Embryonic facial prominence (tissue), 1 donor: ENCODE data around the gene TRIM33.

Experiments
- DNase-seq: peaks from one replicate; pipeline ENCODE4 v3.0.0-alpha.2; 2016; ENCODE audit errors: extremely low spot score

TRIM33 gene

DNA sequence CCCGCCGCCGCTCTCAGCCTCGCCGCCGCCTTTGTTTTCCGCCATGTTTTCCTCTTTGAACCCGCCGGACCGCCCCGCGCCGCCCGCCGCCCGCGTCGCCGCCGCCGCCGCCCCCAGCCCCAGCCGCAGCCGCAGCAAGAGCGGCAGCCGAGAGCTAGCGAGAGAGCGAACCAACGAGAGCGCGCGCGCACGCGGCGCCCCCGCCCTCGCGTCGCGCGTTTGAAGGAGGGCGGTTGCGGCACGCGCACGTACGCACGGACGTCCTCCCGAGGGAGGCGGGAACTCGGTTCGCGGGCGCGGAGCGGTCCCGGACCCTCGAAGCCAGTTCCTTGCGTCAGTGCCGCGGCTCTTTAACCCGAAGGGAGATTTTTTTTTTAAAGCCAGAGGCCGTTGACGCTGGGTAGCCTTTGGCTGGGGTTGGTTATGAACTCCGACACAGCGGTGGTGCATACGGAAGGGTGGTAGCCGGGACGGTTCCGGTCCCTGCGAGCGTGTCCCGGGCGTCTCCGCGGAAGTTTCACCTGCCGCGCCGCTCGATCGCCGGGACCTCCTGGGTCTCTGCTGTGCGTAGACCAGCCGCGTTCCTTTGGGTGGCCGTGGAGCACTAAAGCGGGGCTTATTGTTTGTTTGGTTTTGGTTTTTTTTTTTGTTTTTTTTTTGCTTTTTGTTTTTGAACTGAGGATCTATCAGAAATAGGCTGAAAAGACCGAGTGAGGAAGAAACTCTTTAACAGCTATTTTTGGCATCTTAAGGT, at the start of gene TRIM33:
Gene TRIM33 (minus strand): TSS at position 172 of the 754 bp plus-strand sequence. CDS start 127 bp downstream, at position 45.
- peak; percentile 80 for DNase-seq

DNA sequence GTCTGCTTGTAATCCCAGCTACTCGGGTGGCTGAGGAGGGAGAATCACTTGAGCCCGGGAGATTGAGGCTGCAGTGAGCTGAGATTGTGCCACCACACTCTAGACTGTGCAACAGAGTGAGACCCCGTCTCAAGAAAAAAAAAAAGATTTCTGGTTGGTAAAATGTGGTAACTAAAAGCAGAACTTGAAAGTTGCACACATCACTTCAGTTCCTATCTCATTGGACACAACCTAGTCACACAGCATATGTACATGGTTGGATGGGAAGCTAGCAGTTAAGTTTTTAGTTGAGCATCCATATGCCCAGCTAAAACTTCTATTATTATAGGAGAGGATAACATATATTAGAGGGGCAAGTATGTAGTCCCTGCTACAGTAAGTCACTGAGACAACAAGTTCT, 48.4 kb upstream of the TRIM33 start:
- no peak for DNase-seq

DNA sequence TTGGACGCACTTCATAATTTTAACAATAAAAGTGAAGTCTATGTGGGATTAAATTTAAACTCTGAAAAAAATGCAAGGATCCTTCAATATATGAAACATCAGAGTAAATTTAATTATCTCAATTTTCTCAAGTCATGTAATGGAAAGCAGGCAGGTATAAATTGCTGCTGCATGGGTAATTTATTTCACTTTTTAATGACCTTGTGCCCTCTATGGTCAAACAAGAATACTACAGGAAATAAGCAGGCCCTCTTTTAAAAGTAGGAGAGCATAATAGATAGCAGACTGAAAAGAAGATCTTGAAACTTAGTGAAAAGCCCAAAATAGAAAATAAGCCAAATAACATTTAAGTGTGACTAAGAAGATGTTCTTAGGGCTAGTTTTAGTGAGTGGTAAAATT, 47.5 kb upstream of the TRIM33 start:
- no peak for DNase-seq

DNA sequence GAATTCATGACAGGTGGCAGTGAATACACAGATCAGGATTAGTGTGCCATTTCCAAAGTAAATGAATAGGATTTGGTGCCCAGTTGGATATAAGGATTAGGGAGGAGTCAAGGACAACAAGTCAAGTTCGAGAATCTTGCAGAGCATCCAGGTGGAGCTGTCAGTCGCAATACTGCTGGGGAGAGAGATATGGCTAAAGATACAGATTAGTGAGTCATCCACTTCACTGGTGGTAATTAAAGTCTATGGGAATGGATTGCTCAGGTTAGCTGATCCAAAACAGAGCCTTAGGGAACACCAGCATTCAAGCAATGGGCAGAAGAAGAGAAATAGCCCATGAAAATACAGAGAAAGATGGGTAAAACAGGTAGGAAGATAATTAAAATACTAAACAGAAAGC, 43.6 kb upstream of the TRIM33 start:
- no peak for DNase-seq

DNA sequence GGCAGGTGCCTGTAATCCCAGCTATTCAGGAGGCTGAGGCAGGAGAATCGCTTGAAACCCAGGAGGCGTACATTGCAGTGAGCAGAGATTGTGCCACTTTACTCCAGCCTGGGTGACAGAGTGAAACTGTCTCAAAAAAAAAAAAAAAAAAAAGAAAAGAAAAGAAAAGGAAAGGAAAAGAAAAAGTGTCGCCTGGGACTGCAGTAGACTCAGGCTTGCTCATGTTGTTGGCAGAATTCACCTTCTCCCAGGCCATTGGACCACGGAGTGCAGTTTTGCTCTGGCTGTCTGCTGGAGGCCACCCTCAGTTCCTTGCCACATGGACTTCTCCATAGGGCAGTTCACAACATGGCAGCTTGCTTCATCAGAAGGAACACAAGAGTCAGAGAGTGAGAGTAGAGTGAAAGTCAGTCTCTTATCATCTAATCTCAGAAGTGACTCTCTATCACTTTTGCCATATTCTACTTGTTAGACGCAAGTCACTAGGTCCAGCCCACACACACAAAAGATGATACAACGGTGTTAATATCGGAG, 41.2 kb upstream of the TRIM33 start:
- no peak for DNase-seq

DNA sequence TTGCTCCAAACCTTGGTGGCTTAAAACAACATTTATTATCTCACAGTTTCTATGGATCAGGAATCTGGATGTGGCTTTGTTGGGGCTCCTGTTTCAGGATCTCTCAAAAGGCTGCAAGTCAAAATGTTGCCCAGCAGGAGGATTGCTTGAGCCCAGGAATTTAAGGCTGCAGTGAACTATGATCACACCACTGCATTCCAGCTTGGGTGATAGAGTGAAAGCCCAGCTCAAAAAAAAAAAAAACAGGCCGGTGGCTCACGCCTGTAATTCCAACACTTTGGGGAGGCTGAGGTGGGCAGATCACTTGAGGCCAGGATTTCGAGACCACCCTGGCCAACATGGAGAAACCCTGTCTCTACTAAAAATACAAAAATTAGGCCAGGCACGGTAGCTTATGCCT, 40.4 kb upstream of the TRIM33 start:
- no peak for DNase-seq

DNA sequence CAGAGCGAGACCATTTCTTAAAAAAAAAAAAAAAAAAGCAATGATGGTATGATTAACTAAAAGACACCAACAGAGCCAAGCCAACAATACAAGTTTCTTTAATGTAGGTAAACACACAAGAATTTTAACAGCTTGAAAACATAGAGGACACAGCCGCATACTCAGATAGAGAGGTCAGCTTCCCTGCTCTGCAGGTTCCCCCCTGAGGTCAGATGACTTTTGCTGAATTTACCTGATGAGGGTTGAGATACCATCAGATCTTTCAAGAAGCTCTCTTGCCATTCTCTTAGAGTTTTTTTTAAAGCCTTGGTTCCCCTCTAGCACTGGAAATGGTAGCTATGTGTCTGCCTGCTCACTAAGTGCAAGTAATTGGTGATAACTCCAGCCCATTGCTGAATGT, 39.3 kb upstream of the TRIM33 start:
- DNase-seq, result no peak

DNA sequence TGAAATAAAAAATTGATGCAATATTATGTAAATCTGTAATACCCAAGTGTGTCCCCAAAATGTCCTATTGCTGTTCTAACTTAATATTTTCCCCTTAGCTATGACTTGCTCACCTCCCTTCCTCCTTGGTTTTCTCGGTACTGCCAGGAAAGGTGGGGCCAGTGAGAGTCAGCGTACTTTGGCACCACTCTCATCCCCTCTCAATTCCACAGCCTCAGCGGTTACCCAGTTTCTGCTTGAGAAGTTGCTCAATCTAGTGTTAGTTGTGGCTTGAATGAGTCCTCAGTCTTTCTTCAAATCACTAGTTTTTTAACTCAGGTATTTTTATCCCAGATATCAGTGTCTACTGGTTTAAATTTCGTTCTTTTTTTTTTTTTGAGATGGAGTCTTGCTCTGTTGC, 38.1 kb upstream of the TRIM33 start:
- no peak for DNase-seq

DNA sequence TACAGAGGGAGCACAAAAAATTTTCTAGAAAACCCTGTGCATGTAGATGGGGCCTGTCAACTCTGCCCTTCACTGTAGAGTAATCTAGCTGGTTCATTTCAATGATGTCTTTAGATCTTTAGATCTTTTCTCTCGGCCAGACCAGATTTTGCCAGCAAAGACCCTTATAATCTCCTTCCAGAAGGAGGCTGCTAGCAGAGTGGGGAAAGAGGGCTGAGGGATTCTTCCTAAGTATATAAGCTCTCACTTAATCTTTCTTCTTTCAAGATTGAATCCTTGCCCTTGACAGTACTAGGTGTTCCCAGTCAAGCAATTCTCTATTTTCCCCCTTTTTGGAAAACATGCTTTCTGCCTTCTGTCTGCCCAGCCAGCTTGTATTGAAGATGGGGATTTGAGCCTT, 36.1 kb upstream of the TRIM33 start:
- no peak for DNase-seq

DNA sequence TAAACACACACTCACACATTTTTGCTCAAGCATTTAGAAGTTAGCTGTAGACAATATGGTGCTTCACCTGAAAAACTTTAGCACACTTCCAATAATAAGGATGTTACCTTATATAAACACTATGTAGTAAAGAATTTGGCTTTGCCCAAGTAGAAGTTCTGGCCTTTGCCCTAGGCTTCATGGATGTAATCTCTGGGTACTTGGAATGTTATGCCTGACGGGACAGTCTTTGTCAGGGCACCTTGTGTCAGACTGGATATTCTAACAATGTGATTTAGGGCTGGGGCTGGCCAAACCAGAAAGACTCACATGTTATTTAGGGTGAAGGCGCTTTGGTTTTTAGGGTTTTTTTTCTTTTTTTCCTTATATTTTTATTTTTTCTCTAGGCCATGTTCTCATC, 34.8 kb upstream of the TRIM33 start:
- no peak for DNase-seq

DNA sequence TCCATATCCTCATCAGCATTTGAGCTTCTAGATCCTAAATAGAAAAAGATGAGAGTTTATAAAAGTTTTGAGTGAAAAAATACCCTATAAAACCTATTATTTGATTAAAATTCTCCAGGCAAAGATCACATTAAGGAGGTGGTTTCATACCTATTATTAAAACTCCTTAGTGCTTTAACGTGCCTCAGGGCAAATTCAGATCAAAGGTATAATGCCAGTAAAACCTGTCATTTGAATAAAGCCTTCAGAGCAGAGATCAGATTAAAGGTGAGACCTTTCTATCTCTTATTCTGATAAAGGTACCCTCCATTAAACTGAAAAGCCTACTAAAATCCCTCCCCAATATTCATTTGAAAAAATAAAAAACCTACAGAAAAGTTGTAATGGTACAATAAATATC, 34.3 kb upstream of the TRIM33 start:
- DNase-seq, result no peak

DNA sequence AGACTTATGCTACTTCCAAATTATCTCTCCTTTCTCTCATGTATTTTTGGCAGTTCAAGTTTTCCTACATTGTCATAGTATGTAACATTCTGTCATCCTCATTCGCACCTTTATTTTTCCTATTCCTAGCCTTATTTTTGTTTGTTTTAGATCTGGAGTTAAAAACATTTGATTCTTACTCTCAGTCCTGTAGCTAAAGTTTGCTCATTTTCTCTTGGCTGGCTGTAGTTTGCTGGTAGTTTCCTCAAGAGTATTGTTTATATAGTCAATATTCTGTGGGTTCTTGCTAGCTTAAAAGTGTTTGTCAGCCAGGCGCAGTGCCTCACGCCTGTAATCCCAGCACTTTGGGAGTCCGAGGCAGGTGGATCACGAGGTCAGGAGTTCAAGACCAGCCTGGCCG, 29.8 kb upstream of the TRIM33 start:
- no peak for DNase-seq

DNA sequence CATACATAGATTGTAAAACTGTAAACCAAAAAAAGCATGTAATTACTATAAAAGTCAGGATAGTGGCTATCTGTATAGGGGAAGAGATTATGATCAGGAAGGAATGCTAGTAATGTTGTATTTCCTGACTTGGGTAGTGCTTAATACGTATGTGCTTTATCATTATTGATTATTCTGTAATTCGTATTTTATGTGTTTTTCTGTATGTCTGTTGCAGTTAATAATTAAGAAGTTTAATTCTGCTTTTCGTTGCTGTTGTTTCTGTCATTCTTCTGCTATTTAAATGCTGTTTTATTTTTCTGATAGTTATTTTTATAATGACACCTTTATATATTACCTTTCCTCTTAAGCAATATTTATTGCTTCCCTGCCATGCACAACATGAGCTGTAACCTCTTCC, 29.3 kb upstream of the TRIM33 start:
- DNase-seq, result no peak

DNA sequence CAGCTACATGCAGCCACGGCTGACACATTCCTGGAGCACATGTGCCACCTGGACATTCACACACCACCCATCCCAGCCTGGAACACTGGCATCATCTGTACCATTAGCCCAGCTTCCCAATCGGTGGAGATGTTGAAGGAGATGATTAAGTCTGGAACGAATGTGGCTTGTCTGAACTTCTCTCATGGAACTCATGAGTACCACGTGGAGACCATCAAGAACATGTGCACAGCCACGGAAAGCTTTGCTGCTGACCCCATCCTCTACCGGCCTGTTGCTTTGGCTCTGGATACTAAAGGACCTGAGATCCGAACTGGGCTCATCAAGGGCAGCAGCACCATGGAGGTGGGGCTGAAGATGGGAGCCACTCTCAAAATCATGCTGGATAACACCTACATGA, 25.0 kb upstream of the TRIM33 start:
- DNase-seq, result no peak

DNA sequence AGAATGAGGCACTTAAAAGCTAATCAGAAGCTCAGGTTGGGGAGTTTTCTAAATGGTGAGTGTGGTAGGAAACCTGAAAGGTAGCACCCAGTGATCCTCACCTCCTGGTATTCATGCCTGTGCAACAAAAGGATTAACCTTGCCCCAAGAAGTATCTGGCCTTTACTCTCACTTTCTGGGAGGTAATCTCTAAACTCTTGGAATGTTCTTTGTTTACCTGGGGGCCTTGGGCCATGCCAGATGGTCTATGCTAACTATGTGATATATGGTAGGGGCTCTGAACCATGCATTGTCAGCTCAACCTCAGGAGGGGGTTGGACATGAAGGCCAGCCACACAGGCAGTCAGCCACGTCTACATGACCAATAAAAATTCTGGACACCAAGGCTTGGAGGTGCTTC, 24.4 kb upstream of the TRIM33 start:
- no peak for DNase-seq

DNA sequence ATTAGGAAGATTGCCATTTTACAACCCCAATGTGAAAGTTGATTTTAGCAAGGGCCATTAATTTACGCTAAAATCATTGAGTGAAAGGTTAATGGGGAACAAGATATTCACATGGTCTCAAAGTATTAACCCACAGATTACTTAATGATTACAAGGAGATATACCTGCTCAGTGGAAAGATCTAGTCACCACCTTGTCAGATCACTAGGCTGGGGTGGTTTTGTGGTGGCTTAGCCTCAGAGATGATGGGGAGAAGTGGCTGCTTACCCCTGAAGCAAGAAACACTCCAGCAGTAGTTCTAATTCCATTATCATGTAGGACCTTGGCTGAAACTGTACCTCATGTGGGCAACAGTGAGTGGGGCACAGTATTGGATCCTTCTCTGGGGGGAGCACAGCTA, 20.1 kb upstream of the TRIM33 start:
- DNase-seq, result no peak

DNA sequence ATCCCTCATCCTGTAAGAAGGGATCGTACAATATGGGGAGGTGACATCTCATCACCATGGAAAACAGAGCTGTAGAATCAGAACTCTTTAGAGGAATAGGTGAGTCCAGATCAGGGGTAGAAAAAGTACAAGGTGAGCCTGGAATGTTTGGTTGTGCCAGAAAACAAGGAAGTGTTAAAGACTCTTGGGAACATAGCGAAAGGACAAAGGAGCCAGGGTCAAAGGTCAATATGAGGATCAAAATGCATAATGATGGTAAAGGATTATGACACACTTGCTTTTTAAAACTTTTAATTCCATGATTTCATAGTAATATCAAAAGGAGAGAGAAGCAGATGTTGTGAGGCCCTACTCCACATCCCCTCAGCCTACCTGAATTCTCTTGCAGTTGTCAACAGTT, 19.2 kb upstream of the TRIM33 start:
- no peak for DNase-seq

DNA sequence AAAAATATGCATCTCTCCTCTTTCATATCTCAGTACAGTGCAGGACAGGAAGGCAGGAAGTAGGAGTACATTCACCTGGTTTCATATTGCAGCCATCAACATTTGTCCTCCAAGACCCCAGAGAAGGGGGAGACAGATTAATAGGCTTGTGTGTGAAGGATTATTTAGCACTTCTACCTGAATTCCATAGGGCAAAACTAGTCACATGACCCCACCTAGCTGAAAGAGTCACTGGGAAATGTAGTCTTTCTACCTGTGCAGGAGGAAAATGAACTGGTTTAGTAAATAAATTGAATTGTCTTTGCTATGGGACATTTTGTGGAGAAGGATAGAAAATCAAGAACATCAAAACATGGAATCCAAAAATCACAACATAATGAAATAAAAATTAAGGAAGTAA, 13.9 kb upstream of the TRIM33 start:
- no peak for DNase-seq

DNA sequence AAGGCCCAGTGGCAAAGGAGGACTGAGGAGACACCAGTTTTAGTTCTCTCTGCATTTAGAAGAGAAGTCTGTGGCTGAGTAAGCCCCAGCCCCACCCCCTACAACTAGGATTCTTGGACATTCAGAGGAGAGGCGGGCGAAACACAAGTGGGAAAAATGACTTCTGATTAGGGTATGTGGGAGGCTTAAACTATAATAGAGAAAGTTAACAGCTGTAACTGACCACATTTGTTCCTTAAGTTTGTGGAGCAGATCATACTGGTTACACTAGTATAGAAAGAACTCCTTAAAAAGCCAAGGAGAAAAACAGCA, 11.2 kb upstream of the TRIM33 start:
- no peak for DNase-seq

DNA sequence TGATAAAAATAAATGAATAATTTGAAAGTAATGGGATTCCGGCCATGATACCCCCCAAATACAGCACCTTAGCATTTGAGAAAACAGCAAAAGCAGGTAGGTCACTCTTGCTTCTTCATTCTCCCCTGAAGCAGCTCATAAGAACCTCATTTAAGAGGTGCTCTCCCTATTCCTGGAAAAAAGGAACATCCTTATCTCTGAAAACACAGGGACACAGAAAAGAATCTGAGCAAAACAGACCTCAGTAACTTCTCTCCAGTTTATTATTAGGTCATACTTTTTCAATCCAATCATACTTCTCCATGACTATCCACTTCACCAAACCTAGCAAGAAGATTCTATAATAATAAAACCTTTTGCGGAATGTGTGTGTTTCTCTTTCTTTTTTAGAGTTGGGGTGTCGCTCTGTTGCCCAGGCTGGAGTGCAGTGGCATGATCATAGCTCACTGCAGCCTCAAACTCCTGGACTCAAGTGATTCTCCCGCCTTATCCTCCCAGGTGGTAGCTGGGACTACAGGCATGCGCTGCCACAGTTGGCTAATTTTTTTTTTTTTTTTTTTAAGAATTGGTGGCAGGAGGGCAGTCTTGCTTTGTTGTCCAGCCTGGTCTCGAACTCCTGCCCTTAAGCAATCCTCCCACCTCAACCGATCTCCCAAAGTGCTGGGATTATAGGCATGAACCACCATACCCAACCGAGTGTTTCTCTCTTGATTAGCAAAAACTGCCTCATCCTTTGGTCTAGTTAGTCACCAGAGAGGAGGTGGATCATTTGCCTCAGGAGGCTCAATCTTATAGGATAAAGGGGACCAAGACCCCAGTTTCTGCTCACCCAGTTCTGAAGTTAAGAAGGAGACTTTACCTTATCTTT, 10.6 kb upstream of the TRIM33 start:
- no peak for DNase-seq

DNA sequence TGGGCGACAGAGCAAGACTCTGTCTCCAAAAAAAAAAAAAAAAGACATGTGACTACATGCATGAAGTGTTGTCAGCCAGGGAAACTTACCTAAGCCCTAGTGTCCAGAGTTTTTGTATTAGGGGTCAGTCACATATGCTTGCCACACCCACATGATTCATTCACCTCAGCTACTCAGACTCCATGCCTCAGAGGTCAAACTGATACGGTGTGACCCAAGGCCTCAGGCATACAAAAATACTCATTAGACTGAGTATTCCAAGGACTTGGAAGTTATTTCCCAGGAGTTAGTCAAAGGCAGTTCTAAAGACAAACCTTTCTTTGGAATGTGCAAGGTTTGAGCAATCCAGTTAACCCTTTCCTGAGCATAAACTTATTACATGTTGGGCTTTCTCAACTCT, 6.3 kb upstream of the TRIM33 start:
- no peak for DNase-seq

DNA sequence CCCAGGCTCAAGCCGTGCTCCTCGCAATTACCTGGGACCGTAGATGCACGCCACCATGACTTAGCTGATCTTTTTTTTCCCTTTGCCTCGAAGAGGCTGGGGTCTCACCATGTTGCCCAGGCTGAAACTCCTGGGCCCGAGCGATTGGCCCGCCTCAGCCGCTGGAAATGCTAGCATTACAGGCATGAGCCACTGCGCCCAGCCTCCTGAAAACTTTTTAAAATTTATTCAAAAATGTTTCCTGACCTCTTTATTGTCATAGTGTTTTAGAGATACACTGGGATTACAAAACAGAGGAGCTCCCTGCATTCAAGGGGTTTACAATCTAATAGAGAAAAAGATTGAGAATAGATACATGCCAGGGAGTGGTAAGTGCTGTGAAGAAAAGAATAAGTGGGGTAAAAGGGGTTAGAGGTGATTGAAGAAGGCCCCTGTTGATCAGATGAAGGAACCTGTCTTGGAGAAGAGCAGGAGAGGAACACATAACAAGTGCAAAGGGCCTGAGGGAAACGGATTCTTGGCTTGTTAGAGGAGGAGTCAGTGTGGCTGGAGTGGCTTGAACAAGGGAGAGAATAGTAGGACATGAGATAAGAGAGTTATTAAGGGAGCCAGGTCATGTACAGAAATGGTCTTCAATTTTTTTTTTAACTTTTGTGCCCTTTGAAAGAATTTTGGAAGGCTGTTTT, 1.7 kb upstream of the TRIM33 start:
- DNase-seq, result no peak
